Choroid plexus epithelial cell (primary cell): Measurements from ENCODE around the gene SCD5.
"Not testable (repeated sequence)": the region's sequence is repeated elsewhere in the genome, so short reads cannot be mapped to it uniquely, and the experiment has no call there.

Experiments
- DNase-seq: peaks from one replicate; pipeline ENCODE4 v3.0.0-alpha.2; 2010; ENCODE audit warnings: low read depth
- H3K4me3 ChIP-seq: 2 replicates; pipeline ENCODE4 v1.5.1; 2011; ENCODE audit warnings: low read depth, mild to moderate bottlenecking, control low read depth, low read length, moderate library complexity
- TF ChIP-seq, protein P1 (sequence below): conservative IDR thresholded peaks from 2 replicates; pipeline ENCODE4 v1.5.1; 2011; ENCODE audit warnings: low read depth, mild to moderate bottlenecking, control low read depth, inconsistent platforms, low read length, moderate library complexity

SCD5 gene

DNA sequence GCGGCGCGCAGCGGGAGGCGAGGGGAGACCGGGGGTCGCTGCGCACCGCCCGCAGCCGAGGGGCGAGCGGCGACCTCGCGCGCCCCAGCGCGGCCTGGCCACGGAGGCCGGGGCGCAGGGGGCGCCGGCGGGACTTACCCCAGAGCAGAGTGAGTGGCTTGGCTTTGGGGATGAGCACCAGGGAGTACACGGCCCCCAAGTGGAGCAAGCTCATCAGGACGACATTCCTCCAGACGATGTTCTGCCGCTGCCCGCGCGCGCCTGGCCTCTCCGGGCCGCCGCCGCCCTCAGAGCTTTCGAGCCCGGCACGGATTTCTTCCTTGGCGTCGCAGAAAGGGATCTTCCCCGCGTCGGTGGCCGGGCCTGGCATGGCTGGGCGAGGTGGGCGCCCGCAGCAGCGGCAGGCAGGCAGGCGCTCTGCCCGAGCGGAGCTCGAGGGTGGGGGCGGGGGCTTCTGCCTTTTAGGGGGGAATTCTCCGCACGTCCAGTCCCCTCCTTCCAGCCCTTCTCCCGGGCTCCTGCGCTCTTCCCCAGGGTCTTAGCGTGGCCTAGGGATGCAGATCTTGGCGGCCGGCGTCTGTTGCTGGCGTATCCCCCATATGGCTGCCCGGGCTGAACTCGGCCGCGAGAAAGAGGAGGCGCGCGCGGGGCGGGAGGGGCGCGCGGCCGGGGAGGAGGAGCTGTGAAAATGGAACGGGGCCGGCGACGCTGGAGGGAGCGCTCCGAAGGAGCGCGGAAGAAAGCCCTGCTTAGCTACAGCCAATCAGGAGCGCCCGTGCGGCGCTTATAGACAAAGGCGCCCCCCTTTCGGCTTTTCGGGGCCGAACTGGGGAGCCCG, at the start of gene SCD5:
SCD5 (minus strand) TSS at position 629 of the 838 bp plus-strand sequence; CDS start at position 370, 259 bp downstream.
- TF ChIP-seq, protein P1, sequence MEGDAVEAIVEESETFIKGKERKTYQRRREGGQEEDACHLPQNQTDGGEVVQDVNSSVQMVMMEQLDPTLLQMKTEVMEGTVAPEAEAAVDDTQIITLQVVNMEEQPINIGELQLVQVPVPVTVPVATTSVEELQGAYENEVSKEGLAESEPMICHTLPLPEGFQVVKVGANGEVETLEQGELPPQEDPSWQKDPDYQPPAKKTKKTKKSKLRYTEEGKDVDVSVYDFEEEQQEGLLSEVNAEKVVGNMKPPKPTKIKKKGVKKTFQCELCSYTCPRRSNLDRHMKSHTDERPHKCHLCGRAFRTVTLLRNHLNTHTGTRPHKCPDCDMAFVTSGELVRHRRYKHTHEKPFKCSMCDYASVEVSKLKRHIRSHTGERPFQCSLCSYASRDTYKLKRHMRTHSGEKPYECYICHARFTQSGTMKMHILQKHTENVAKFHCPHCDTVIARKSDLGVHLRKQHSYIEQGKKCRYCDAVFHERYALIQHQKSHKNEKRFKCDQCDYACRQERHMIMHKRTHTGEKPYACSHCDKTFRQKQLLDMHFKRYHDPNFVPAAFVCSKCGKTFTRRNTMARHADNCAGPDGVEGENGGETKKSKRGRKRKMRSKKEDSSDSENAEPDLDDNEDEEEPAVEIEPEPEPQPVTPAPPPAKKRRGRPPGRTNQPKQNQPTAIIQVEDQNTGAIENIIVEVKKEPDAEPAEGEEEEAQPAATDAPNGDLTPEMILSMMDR: no peak
- DNase-seq: peak; percentile 75
- H3K4me3 ChIP-seq: peak within 1 kb of the TSS; percentile 70

DNA sequence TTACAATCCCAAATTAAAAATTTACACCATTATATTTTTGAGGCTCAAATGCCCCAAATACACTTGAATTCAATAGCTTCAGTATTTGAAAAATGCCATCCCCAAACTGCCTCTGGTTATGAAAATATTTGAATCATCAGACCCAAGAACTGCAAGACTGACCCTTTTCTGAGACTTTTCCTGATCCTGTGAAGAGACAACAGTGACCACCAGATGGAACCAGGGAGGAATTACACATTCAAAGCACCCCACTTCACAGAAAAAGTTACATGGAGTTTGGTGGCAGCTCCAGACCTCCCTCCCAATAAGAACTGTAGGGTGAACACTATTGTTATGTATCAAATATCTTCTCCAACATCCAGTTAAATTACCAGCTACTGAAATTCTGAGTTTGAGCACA, 44.0 kb upstream of the SCD5 start:
- no peak overlapping the region for H3K4me3 ChIP-seq
- TF ChIP-seq, protein P1: peak; percentile 67
- peak; percentile 58 for DNase-seq

DNA sequence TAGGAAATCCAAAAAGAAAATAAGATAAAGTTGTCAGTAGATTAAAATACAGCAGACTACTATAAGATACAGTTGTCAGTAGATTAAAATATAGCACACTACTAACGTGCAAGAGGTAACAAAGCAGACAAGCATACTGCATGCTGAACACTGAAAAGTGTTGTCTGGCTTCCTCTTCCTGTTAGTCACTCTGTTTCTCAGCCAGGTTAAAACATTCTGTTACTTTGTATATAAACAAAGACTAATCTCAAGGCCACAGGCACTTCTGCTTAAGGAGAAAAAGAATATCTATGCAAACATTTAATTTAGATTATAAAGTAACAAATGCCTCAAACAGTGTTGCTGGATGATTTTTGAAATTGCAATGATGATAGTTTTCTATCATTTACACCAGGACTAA, 41.0 kb upstream of the SCD5 start:
- H3K4me3 ChIP-seq: no peak overlapping the region
- TF ChIP-seq, protein P1: no peak
- peak; percentile 58 for DNase-seq

DNA sequence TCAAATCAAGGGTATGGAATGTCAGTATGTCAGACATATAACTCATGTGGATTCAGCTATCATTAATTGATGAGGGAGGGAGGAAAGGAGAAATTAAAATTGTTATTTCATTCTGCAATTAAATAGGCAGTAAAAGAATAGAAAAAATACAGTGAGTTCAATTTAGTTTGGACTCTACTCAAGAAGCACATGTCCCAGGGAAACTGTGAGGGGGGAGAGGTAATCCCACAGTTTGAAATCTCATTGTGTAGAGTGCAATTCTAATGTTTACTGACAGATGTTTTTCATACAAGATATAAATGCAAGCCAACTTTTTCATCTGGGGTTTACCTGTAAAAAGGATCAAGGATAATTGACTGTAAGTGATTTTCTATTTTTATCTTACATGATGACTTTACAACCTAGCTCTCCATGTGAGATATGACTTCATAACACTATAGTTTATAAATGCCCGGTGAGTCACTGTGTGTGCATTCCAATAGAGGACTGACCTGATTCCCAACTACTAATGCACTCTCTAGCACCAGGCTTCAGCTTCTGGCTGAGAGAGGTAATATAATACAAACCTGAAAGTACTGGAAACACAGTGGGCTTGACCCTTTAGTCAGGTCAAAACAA, 35.2 kb upstream of the SCD5 start:
- DNase-seq: peak; percentile 94
- TF ChIP-seq, protein P1: peak; percentile 36

DNA sequence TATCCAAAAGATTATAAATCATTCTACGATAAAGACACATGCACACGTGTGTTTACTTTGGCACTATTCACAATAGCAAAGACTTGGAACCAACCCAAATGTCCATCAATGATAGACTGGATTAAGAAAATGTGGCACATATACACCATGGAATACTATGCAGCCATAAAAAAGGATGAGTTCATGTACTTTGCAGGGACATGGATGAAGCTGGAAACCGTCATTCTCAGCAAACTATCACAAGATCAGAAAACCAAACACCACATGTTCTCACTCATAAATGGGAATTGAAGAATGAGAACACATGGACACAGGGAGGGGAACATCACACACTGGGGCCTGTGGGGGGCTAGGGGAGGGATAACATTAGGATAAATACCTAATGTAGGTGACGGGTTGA, 34.5 kb upstream of the SCD5 start:
- DNase-seq: not testable (repeated sequence)

More for the DNA sequence above, 35.2 kb upstream of the SCD5 start:
- no peak overlapping the region for H3K4me3 ChIP-seq

DNA sequence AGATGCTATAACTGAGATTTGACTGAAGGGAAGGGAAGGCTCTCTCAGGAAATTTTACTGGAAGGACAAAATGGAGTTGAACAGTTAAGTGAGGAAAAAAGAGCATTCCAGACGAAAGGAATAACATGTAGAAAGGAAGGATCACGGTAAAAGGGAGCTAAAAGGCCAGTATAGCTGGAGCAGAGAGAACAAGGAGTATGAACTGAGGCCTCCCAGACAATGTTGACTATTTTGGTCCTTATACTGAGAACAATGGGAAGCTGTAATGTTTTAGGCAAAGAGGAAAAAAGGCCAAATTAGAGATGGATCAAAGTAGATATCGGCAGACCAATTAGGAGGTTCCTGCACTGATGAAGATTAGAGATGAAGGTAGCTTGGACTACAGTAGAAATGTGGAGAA, 26.8 kb upstream of the SCD5 start:
- no peak overlapping the region for H3K4me3 ChIP-seq
- TF ChIP-seq, protein P1: no peak
- no peak for DNase-seq

More for the DNA sequence above, 34.5 kb upstream of the SCD5 start:
- H3K4me3 ChIP-seq: not testable (repeated sequence)

DNA sequence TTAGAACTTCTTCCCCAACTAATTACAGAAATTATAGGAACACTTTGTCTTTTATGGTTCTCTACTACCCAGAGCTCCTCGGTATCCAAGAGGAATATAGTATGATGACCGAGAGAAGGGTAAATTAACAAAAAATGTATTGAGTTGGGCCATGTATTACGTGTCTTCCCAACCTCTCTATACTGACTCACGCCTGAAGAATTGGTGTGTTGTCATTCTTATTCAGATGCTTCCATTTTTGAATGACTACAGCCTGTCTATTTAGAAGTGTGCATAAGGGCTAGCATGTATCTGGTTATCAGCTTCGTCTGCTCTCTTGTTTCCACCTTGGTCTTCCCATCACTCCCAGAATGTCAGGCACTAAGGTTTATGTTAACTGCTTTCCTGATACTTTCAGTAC, 24.5 kb upstream of the SCD5 start:
- TF ChIP-seq, protein P1: no peak
- H3K4me3 ChIP-seq: no peak overlapping the region
- DNase-seq: peak; percentile 65
